Measurements from ENCODE around the gene RERE.

Gene RERE

GRCh38 chr1:8362701-8363101 lies 454.7 kb downstream of the RERE start:
- Histone ChIP-seq H3K27ac (no peak overlapping the region), H3K4me3 (no peak overlapping the region), H3K27me3 (no peaks in the 10 kb centered on the region), H4K20me1 (peaks cover 89% of the 10 kb centered on the region), H3K4me2 (no peak overlapping the region), H3K9ac (no peak overlapping the region), H3K4me1 (peaks cover 25% of the 10 kb centered on the region), H3K36me3 (peaks cover 93% of the 10 kb centered on the region), H3K9me3 (no peaks in the 10 kb centered on the region)
- no peak for TF ChIP-seq Cebpa-rat (IDR thresholded peaks at IDR 0.05)

GRCh38 chr1:8361198-8361849 lies 456.1 kb downstream of the RERE start:
- no peaks in the 10 kb centered on the region for H3K9me3 ChIP-seq
- H3K9ac ChIP-seq, result no peak overlapping the region
- no peaks in the 10 kb centered on the region for H3K27me3 ChIP-seq
- no peak overlapping the region for H3K27ac ChIP-seq
- peaks cover 96% of the 10 kb centered on the region for H3K36me3 ChIP-seq
- peaks cover 89% of the 10 kb centered on the region for H4K20me1 ChIP-seq
- H3K4me2 ChIP-seq, result no peak overlapping the region
- no peak overlapping the region for H3K4me3 ChIP-seq
- TF ChIP-seq Cebpa-rat (IDR thresholded peaks at IDR 0.05), result no peak
- H3K4me1 ChIP-seq, result peaks cover 15% of the 10 kb centered on the region; the same call in 1 of the 2 replicates

- Histone ChIP-seq H3K27ac (no peak overlapping the region), H3K36me3 (peaks cover 96% of the 10 kb centered on the region), H3K27me3 (no peaks in the 10 kb centered on the region), H4K20me1 (peaks cover 89% of the 10 kb centered on the region), H3K4me3 (no peak overlapping the region), H3K9me3 (no peaks in the 10 kb centered on the region), H3K4me2 (no peak overlapping the region), H3K4me1 (peaks cover 15% of the 10 kb centered on the region; the same call in 1 of the 2 replicates), H3K9ac (no peak overlapping the region)
- no peak for TF ChIP-seq Cebpa-rat (IDR thresholded peaks at IDR 0.05)
Observed at GRCh38 chr1:8360493-8361197, 456.8 kb downstream of the RERE start.

- Histone ChIP-seq H3K9ac (no peak overlapping the region), H4K20me1 (peaks cover 89% of the 10 kb centered on the region), H3K4me1 (peaks cover 15% of the 10 kb centered on the region; the same call in 1 of the 2 replicates), H3K9me3 (no peaks in the 10 kb centered on the region), H3K36me3 (peaks cover 96% of the 10 kb centered on the region), H3K4me2 (no peak overlapping the region), H3K27me3 (no peaks in the 10 kb centered on the region), H3K4me3 (no peak overlapping the region), H3K27ac (no peak overlapping the region)
- no peak for TF ChIP-seq Cebpa-rat (IDR thresholded peaks at IDR 0.05)
Observed at GRCh38 chr1:8359617-8360481, 457.6 kb downstream of the RERE start.

GRCh38 chr1:8358897-8359616 lies 458.4 kb downstream of the RERE start:
- peaks cover 10% of the 10 kb centered on the region; the same call in 1 of the 2 replicates for H3K4me1 ChIP-seq
- peaks cover 92% of the 10 kb centered on the region for H4K20me1 ChIP-seq
- H3K27ac ChIP-seq, result no peak overlapping the region
- TF ChIP-seq Cebpa-rat (IDR thresholded peaks at IDR 0.05), result no peak
- H3K4me2 ChIP-seq, result no peak overlapping the region
- peaks cover 97% of the 10 kb centered on the region for H3K36me3 ChIP-seq
- no peaks in the 10 kb centered on the region for H3K27me3 ChIP-seq
- no peaks in the 10 kb centered on the region for H3K9me3 ChIP-seq
- H3K9ac ChIP-seq, result no peak overlapping the region
- H3K4me3 ChIP-seq, result no peak overlapping the region

GRCh38 chr1:8358241-8358896 lies 459.1 kb downstream of the RERE start:
- Histone ChIP-seq H3K4me1 (0 out of 2 replicates have a peak, but pooled peaks cover 6% of the 10 kb centered on the region), H3K36me3 (peaks cover 97% of the 10 kb centered on the region), H3K27me3 (no peaks in the 10 kb centered on the region), H3K9me3 (no peaks in the 10 kb centered on the region), H3K9ac (no peak overlapping the region), H3K4me2 (no peak overlapping the region), H3K27ac (no peak overlapping the region), H3K4me3 (no peak overlapping the region), H4K20me1 (peaks cover 92% of the 10 kb centered on the region)
- TF ChIP-seq Cebpa-rat (IDR thresholded peaks at IDR 0.05), result no peak

- no peak overlapping the region for H3K9ac ChIP-seq
- H3K36me3 ChIP-seq, result peaks cover 97% of the 10 kb centered on the region
- TF ChIP-seq Cebpa-rat (IDR thresholded peaks at IDR 0.05), result no peak
- no peak overlapping the region for H3K4me3 ChIP-seq
- no peaks in the 10 kb centered on the region for H3K9me3 ChIP-seq
- H3K27me3 ChIP-seq, result no peaks in the 10 kb centered on the region
- H4K20me1 ChIP-seq, result peaks cover 92% of the 10 kb centered on the region
- no peak overlapping the region for H3K27ac ChIP-seq
- 0 out of 2 replicates have a peak, but pooled peaks cover 6% of the 10 kb centered on the region for H3K4me1 ChIP-seq
- no peak overlapping the region for H3K4me2 ChIP-seq
Observed at GRCh38 chr1:8357329-8358101, 459.9 kb downstream of the RERE start.
